ENCODE measurements around the gene CENPS. TPM values are rescaled to one million over a fixed set of nuclear protein-coding genes. Genes with fewer than 3 reads are reported as not detected.

Gene CENPS
- total and polyA plus RNA-seq, 2 of the 13 experiments (the other 11 are each of a cell fraction or from before 2014, with no cell fraction given): 3.3 to 22.0 TPM

GRCh38 chr1:10430216-10431069 lies at the start of gene CENPS (continued):
- peak; percentile 50 for TF ChIP-seq RXRA (CRISPR knock-in tag; IDR thresholded peaks at IDR 0.05)
- peak; percentile 75; the same call in 1 of the 2 replicates for TF ChIP-seq ZNF766 (CRISPR knock-in tag; IDR thresholded peaks at IDR 0.05; ENCODE audit: borderline replicate concordance)
- no peak for TF ChIP-seq CBX2 (IDR thresholded peaks at IDR 0.05; ENCODE audit: low read depth, low read length)
- TF ChIP-seq CBX2 (CRISPR knock-in tag; IDR thresholded peaks at IDR 0.05; ENCODE audit: low read depth): no peak
- peak; percentile 84; the same call in 1 of the 2 replicates for TF ChIP-seq GFI1 (CRISPR knock-in tag; IDR thresholded peaks at IDR 0.05; ENCODE audit: borderline replicate concordance)
- no peak; the same call in 1 of the 2 replicates for TF ChIP-seq ZNF484 (CRISPR knock-in tag; IDR thresholded peaks at IDR 0.05; ENCODE audit: borderline replicate concordance, low read depth)
- peak; percentile 94 for TF ChIP-seq TARDBP (CRISPR knock-in tag; IDR thresholded peaks at IDR 0.05)
- TF ChIP-seq ZKSCAN5 (CRISPR knock-in tag; IDR thresholded peaks at IDR 0.05): no peak
- peak; percentile 93 for TF ChIP-seq ZNF501 (CRISPR knock-in tag; IDR thresholded peaks at IDR 0.05)
- TF ChIP-seq HNRNPH1 (optimal IDR thresholded peaks at IDR 0.05; ENCODE audit: low read depth, low read length): no peak
- peak; percentile 92 for TF ChIP-seq BCL3 (CRISPR knock-in tag; IDR thresholded peaks at IDR 0.05)
- no peak; the same call in 1 of the 2 replicates for TF ChIP-seq MYNN (CRISPR knock-in tag; IDR thresholded peaks at IDR 0.05; ENCODE audit: low read depth)
- peak; percentile 96 for TF ChIP-seq SNAPC5 (CRISPR knock-in tag; IDR thresholded peaks at IDR 0.05; ENCODE audit: borderline replicate concordance)
- TF ChIP-seq ARNT (IDR thresholded peaks at IDR 0.05): no peak
- 0 out of 2 replicates have a peak, but pooled peaks have one; percentile 77 for TF ChIP-seq ZNF468 (CRISPR knock-in tag; IDR thresholded peaks at IDR 0.05)
- TF ChIP-seq NFYB (CRISPR knock-in tag; IDR thresholded peaks at IDR 0.05): no peak
- peak; percentile 53 for TF ChIP-seq ZZZ3 (CRISPR knock-in tag; IDR thresholded peaks at IDR 0.05; ENCODE audit: borderline replicate concordance)
- no peak for TF ChIP-seq ZSCAN30 (CRISPR knock-in tag; IDR thresholded peaks at IDR 0.05)
- TF ChIP-seq E2F1 (CRISPR knock-in tag; IDR thresholded peaks at IDR 0.05): peak; percentile 96
- no peak for TF ChIP-seq NFRKB (IDR thresholded peaks at IDR 0.05)
- TF ChIP-seq ZNF549 (CRISPR knock-in tag; IDR thresholded peaks at IDR 0.05): no peak
- no peak for TF ChIP-seq CREB1 (IDR thresholded peaks at IDR 0.05)
- TF ChIP-seq CREB1 (CRISPR knock-in tag; IDR thresholded peaks at IDR 0.05): no peak; the same call in 1 of the 2 replicates
- no peak for TF ChIP-seq ZNF781 (CRISPR knock-in tag; IDR thresholded peaks at IDR 0.05; ENCODE audit: borderline replicate concordance, not compliant biosample characterization)
- no peak; the same call in 1 of the 2 replicates for TF ChIP-seq CBX5 (CRISPR knock-in tag; IDR thresholded peaks at IDR 0.05; ENCODE audit: borderline replicate concordance)
- no peak; the same call in 1 of the 2 replicates for TF ChIP-seq EEA1 (CRISPR knock-in tag; IDR thresholded peaks at IDR 0.05; ENCODE audit: borderline replicate concordance)
- peak; percentile 76 for TF ChIP-seq ZNF350 (CRISPR knock-in tag; IDR thresholded peaks at IDR 0.05; ENCODE audit: borderline replicate concordance, low read depth)
- TF ChIP-seq ZNF703 (CRISPR knock-in tag; IDR thresholded peaks at IDR 0.05; ENCODE audit: borderline replicate concordance): peak; percentile 86; the same call in 1 of the 2 replicates
- peak; percentile 6; the same call in 1 of the 2 replicates for TF ChIP-seq MIER2 (CRISPR knock-in tag; IDR thresholded peaks at IDR 0.05)
- TF ChIP-seq ZNF510 (CRISPR knock-in tag; IDR thresholded peaks at IDR 0.05; ENCODE audit: low read depth): peak; percentile 93; the same call in 1 of the 2 replicates
